Mammary epithelial cell (primary cell): ENCODE measurements around the gene FAM234B.

Experiments used
- EZH2 ChIP-seq: IDR thresholded peaks from 2 replicates; pipeline ENCODE4 v1.6.1; 2012; ENCODE audit warnings: low read length, inconsistent platforms, borderline replicate concordance
- TF ChIP-seq, protein P1 (sequence below), 2 donors: IDR thresholded peaks in 1 of 2; conservative IDR thresholded peaks in 1 of 2; 2 replicates each; pipeline ENCODE4 v1.5.1; 2011 to 2012; ENCODE audit warnings: inconsistent platforms in 2 of 2, low read length in 2 of 2, mild to moderate bottlenecking in 2 of 2, control low read depth in 1 of 2, low read depth in 1 of 2; ENCODE audit not compliant: insufficient read depth in 1 of 2; ENCODE audit errors: extremely low read depth in 1 of 2

DNA sequence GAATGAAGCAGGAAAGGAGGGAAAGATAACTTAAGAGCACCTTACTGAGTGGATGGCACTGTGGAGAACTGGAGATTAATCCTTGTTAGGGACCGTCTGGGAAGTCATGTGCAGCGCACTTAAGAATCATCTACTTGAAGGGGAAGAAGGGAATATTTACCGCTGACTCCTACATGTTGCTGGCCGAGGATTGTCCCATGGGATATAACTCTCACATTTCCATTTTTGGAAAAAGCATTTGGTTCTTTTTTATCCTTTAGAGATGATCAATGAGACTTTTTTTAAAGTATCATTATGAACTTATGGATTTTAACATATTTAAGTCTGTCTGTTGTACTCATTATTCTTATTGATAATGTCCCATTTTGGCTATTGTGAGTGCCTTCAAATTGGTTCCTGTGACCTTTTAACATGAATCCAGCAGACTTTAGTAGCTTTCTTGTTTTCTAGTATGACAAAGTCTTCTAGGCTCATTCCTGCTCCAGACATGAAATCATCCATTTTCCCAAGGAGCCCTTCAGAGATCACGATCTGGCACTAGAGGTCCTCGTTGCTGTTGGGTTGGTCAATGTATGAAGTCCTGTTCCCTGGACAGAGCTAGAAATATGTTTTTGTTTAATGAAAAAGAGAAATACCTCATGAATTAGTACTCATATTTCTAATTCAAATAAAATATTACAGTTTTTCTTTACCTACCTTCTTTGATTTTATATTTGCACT lies 20.2 kb upstream of the FAM234B start:
- TF ChIP-seq, protein P1, sequence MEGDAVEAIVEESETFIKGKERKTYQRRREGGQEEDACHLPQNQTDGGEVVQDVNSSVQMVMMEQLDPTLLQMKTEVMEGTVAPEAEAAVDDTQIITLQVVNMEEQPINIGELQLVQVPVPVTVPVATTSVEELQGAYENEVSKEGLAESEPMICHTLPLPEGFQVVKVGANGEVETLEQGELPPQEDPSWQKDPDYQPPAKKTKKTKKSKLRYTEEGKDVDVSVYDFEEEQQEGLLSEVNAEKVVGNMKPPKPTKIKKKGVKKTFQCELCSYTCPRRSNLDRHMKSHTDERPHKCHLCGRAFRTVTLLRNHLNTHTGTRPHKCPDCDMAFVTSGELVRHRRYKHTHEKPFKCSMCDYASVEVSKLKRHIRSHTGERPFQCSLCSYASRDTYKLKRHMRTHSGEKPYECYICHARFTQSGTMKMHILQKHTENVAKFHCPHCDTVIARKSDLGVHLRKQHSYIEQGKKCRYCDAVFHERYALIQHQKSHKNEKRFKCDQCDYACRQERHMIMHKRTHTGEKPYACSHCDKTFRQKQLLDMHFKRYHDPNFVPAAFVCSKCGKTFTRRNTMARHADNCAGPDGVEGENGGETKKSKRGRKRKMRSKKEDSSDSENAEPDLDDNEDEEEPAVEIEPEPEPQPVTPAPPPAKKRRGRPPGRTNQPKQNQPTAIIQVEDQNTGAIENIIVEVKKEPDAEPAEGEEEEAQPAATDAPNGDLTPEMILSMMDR (conservative IDR thresholded peaks at IDR 0.05 in 1 of 2, IDR thresholded peaks at IDR 0.05 in 1 of 2; ENCODE audit: extremely low read depth in 1 of 2, insufficient read depth in 1 of 2, low read depth in 1 of 2, low read length in 2 of 2), result no peak
- TF ChIP-seq EZH2, result no peak
